OCI-LY7 (cell line): Measurements from ENCODE around the gene CASQ1.

Source experiments
- CTCF ChIP-seq: fragments of 200-600 bp; sonication (generic); conservative IDR thresholded peaks from 2 replicates; pipeline ENCODE4 v1.5.1; 2014; ENCODE audit warnings: mild to moderate bottlenecking, antibody characterized with exemption, low read length, moderate library complexity, mixed read lengths
- EZH2phosphoT487 ChIP-seq: fragments of 200-600 bp; sonication (generic); IDR thresholded peaks from 2 replicates; pipeline ENCODE4 v1.6.1; 2018; ENCODE audit warnings: low read depth, borderline replicate concordance, mild to moderate bottlenecking, mixed run types, antibody characterized with exemption, low read length, moderate library complexity, mixed read lengths

GRCh38 chr1:160161965-160162705, 28.2 kb upstream of the CASQ1 start:
- peak; percentile 66 for TF ChIP-seq CTCF
- no peak for TF ChIP-seq EZH2phosphoT487
